Calu3 (cell line): ENCODE measurements around the gene KMT2E. TPM values are rescaled to one million over a fixed set of nuclear protein-coding genes. Genes with fewer than 3 reads are reported as not detected.

Experiments
- BruUV-seq: library from RNA; stranded (reverse); fragments of 400-500 nt; replicated peaks from 2 replicates; lab custom pipeline; 2021; lab: Mats Ljungman, UMichigan
- CTCF ChIA-PET: fragments of 300-600 bp; sonication (Branson Sonifier 250); formaldehyde crosslinking; loops from one replicate; lab custom pipeline; 2022; ENCODE audit warnings: antibody characterized with exemption; lab: Charles Lee
- DNase-seq: peaks from one replicate; pipeline ENCODE4 v3.0.0; 2022
- H3K27ac Mint-ChIP-seq: one replicate; pipeline ENCODE4 v1.8.0; 2022; ENCODE audit warnings: mixed read lengths; ENCODE audit not compliant: unreplicated experiment
- H3K27me3 Mint-ChIP-seq: one replicate; pipeline ENCODE4 v1.8.0; 2022; ENCODE audit warnings: mixed read lengths; ENCODE audit not compliant: unreplicated experiment
- H3K36me3 Mint-ChIP-seq: one replicate; pipeline ENCODE4 v1.8.0; 2022; ENCODE audit warnings: mild to moderate bottlenecking, moderate library complexity, mixed read lengths; ENCODE audit not compliant: insufficient read depth, unreplicated experiment
- H3K4me1 Mint-ChIP-seq: one replicate; pipeline ENCODE4 v1.8.0; 2022; ENCODE audit warnings: mild to moderate bottlenecking, low read depth, mixed read lengths; ENCODE audit not compliant: unreplicated experiment
- H3K4me3 Mint-ChIP-seq: one replicate; pipeline ENCODE4 v1.8.0; 2022; ENCODE audit warnings: mild to moderate bottlenecking, low read depth, moderate library complexity, mixed read lengths; ENCODE audit not compliant: unreplicated experiment
- H3K9me3 Mint-ChIP-seq: one replicate; pipeline ENCODE4 v1.8.0; 2022; ENCODE audit warnings: low read depth, mixed read lengths; ENCODE audit not compliant: unreplicated experiment
- CTCF ChIP-seq: fragments of 200-600 bp; IDR thresholded peaks from one replicate; pipeline ENCODE4 v1.8.0; 2022; ENCODE audit warnings: antibody characterized with exemption; ENCODE audit not compliant: unreplicated experiment
- intact Hi-C: fragments of 100-400 bp; cut with micrococcal nuclease; formaldehyde crosslinking; loops from one replicate; pipeline ENCODE4 v1.10.0; 2022; ENCODE audit not compliant: unreplicated experiment
- total RNA-seq: library from RNA; stranded (reverse); gene quantifications from 2 replicates; pipeline ENCODE4 v1.2.3, GENCODE V29; 2022

Gene KMT2E
- total RNA-seq, 1 experiment from 2014 or later: 39.1 TPM

GRCh38 chr7:105141068-105141467, 127.1 kb downstream of the KMT2E start:
- intact Hi-C loops: loop anchor here (5.0 kb wide), 1 partner anchor 286 kb away; no protein-coding TSS in a partner anchor
- H3K9me3 Mint-ChIP-seq: no peaks in the 10 kb centered on the region
- H3K36me3 Mint-ChIP-seq: peaks cover 20% of the 10 kb centered on the region
- no peak overlapping the region for H3K27ac Mint-ChIP-seq
- no peaks in the 10 kb centered on the region for H3K27me3 Mint-ChIP-seq
- CTCF ChIA-PET: interaction anchor here (0.6 kb wide), 1 partner anchor 288 kb away, joined by 3 read pairs; no protein-coding TSS in a partner anchor
- H3K4me3 Mint-ChIP-seq: no peak overlapping the region
- BruUV-seq: no TSS peak
- no peak for TF ChIP-seq CTCF
- no peak for DNase-seq
- H3K4me1 Mint-ChIP-seq: no peaks in the 10 kb centered on the region

DNA sequence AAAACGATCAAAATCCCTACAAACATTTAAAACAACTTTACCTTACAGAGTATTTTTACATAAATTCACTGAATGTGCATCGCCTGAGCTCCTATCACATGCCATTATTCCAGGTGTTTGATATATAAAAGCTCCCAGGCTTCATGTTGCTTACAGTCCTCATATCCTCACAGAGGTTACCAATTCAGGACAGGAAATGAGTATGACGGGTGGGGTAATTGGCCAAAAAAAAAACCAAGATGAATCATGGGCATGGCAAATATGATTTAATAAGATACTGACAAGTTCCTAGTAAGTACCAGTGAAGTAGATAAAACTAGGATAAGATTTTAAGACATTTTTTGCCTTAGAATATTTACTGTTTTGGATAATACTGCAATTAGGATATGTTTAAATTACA, 135.8 kb downstream of the KMT2E start:
- Mint-ChIP-seq H3K36me3 (no peaks in the 10 kb centered on the region), H3K27ac (no peak overlapping the region), H3K27me3 (no peaks in the 10 kb centered on the region), H3K9me3 (no peaks in the 10 kb centered on the region), H3K4me1 (peaks cover 10% of the 10 kb centered on the region), H3K4me3 (no peak overlapping the region)
- no peak for TF ChIP-seq CTCF
- no TSS peak for BruUV-seq
- CTCF ChIA-PET: interaction anchor here (0.6 kb wide), 1 partner anchor 208 kb away, joined by 5 read pairs; no protein-coding TSS in a partner anchor
- no peak for DNase-seq
- intact Hi-C loops: loop anchor here (5.0 kb wide), 1 partner anchor 187 kb away; no protein-coding TSS in a partner anchor

DNA sequence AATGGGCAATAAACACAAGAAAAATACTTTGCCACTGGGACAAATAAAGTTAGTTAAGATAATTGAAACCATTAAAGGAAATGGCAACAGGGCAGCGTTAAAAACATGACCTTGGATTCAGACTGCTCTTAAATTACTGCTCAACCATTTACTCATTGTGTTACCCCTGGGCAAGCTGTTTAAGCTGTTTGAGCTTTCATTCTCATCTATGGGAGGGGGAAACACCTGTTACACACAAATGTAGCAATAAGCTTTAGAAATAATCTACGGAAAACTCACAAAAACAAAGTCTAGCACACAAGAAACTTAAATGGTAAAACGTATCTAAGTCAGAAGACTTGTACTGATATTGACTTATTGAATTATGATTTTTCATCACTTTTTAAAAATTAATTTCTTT, 137.1 kb downstream of the KMT2E start:
- H3K27me3 Mint-ChIP-seq: no peaks in the 10 kb centered on the region
- BruUV-seq: no TSS peak
- TF ChIP-seq CTCF: no peak
- DNase-seq: no peak
- H3K4me1 Mint-ChIP-seq: peaks cover 10% of the 10 kb centered on the region
- no peak overlapping the region for H3K4me3 Mint-ChIP-seq
- H3K27ac Mint-ChIP-seq: no peak overlapping the region
- no peaks in the 10 kb centered on the region for H3K36me3 Mint-ChIP-seq
- CTCF ChIA-PET: no interaction called here
- H3K9me3 Mint-ChIP-seq: no peaks in the 10 kb centered on the region
- intact Hi-C loops: loop anchor here (5.0 kb wide), 1 partner anchor 186 kb away; no protein-coding TSS in a partner anchor

GRCh38 chr7:105153531-105153930, 139.5 kb downstream of the KMT2E start:
- H3K36me3 Mint-ChIP-seq: no peaks in the 10 kb centered on the region
- DNase-seq: no peak
- intact Hi-C loops: loop anchor here (5.0 kb wide), 1 partner anchor 184 kb away; no protein-coding TSS in a partner anchor
- H3K27me3 Mint-ChIP-seq: no peaks in the 10 kb centered on the region
- TF ChIP-seq CTCF: no peak
- H3K9me3 Mint-ChIP-seq: no peaks in the 10 kb centered on the region
- peaks cover 10% of the 10 kb centered on the region for H3K4me1 Mint-ChIP-seq
- CTCF ChIA-PET: no interaction called here
- no peak overlapping the region for H3K27ac Mint-ChIP-seq
- no peak overlapping the region for H3K4me3 Mint-ChIP-seq
- BruUV-seq: no TSS peak
